PC-9 (cell line): Measurements from ENCODE around the gene RABGGTA.

Experiments used
- EZH2 ChIP-seq: fragments of 200-600 bp; sonication (generic); IDR thresholded peaks from 2 replicates; pipeline ENCODE4 v1.8.0; 2017; ENCODE audit warnings: antibody characterized with exemption, low read depth
- TF ChIP-seq, protein P1 (sequence below): fragments of 200-600 bp; sonication (generic); conservative IDR thresholded peaks from 2 replicates; pipeline ENCODE4 v1.6.1; 2017; ENCODE audit warnings: mixed run types, antibody characterized with exemption, mild to moderate bottlenecking, moderate library complexity

- TF ChIP-seq, protein P1, sequence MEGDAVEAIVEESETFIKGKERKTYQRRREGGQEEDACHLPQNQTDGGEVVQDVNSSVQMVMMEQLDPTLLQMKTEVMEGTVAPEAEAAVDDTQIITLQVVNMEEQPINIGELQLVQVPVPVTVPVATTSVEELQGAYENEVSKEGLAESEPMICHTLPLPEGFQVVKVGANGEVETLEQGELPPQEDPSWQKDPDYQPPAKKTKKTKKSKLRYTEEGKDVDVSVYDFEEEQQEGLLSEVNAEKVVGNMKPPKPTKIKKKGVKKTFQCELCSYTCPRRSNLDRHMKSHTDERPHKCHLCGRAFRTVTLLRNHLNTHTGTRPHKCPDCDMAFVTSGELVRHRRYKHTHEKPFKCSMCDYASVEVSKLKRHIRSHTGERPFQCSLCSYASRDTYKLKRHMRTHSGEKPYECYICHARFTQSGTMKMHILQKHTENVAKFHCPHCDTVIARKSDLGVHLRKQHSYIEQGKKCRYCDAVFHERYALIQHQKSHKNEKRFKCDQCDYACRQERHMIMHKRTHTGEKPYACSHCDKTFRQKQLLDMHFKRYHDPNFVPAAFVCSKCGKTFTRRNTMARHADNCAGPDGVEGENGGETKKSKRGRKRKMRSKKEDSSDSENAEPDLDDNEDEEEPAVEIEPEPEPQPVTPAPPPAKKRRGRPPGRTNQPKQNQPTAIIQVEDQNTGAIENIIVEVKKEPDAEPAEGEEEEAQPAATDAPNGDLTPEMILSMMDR = no peak
- TF ChIP-seq EZH2 = no peak
Measured at GRCh38 chr14:24309538-24310264, 38.3 kb upstream of the RABGGTA start, which contains the start of gene LTB4R2.
